ENCODE measurements around the gene PCBP3. TPM values are rescaled to one million over a fixed set of nuclear protein-coding genes. Genes with fewer than 3 reads are reported as not detected.

The PCBP3 gene
- total and polyA plus RNA-seq, 8 donors: 0.83 to 4.3 (median 1.7) TPM

- Histone ChIP-seq H3K27ac (no peak overlapping the region), H3K36me3 (no peaks in the 10 kb centered on the region), H3K4me1 (no peaks in the 10 kb centered on the region), H3K4me3 (no peak overlapping the region), H3K9me3 (no peaks in the 10 kb centered on the region), H3K27me3 (no peaks in the 10 kb centered on the region)
- WGBS, 2 donors: 65 to 78% methylated on average over 22 of the region's 22 CpGs
- no peak for TF ChIP-seq CTCF (IDR thresholded peaks at IDR 0.05)
- no peak for ATAC-seq
- FAIRE-seq: no peak
- no peak for DNase-seq
- intact Hi-C loops (cut with DNase I): no loop called here
Observed at GRCh38 chr21:45868488-45868887, 225.0 kb downstream of the PCBP3 start.

DNA sequence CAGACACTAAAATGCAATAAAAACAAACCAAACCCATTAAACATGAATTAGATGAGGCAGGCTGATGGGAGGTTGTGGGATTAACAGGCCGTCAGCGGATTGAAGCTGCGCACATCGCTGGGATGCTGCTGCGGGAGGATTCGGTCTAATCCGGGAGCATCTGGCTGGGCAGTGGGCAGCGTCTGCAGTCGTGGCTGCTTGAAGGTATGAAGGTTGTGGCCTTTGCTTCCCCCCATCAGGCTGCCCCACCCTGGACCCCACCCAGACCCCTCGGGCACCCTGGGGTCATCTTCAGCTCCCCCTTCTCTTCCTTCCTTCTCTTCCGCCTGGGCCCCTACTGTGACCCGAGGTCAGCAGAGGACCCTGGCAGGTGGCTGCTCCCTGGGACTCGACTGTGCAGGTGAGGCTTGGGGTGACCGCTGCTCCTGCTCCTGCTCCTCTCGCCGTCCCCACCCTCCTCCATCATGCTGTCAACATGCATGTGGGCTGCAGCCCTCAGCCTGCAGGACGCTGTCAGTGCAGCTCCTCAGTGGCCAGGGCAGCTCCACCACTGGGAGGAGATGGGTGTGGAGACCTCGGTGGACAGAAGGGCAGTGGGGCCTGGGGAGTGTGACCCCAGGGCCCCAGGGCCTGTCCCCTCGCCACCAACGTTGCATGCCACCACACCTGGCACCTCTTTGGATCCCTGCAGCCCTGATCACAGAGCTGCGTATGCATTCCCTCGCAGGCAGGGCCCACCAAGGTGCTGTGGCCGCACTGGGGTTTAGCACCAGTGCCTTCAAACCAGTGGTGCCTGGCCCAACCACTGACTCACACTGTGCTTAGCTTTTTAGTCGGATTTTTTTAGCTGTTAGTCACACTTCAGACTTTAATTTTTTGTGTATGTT, 225.8 kb downstream of the PCBP3 start:
- no peaks in the 10 kb centered on the region for H3K9me3 ChIP-seq
- H3K36me3 ChIP-seq: no peaks in the 10 kb centered on the region
- H3K27ac ChIP-seq: no peak overlapping the region
- intact Hi-C loops (cut with DNase I): no loop called here
- ATAC-seq: no peak
- no peak overlapping the region for H3K4me3 ChIP-seq
- WGBS, 2 donors: 68 to 78% methylated on average over 24 of the region's 24 CpGs
- no peak for DNase-seq
- no peak for TF ChIP-seq CTCF (IDR thresholded peaks at IDR 0.05)
- no peaks in the 10 kb centered on the region for H3K27me3 ChIP-seq
- FAIRE-seq: no peak
- no peaks in the 10 kb centered on the region for H3K4me1 ChIP-seq

DNA sequence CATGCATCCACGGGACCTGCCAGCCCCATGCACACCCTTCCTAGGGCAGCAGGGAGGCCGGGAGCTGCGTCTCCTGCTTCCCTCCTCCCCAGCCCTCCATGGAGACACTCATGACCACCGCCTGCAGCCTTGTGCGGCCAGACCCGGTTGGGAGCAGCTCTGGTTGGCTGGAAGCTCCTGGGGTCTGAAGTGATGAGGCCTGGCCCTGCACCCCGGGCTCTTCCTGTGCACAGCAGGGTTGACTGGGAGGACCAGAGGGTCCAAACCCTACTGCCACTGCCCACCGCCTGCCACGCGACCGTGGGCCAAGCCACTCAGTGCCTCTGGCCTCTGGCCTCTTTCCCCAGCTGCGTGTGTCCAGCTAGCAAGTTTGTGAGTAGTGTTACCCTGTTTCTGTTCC, 226.9 kb downstream of the PCBP3 start:
- H3K4me1 ChIP-seq: no peaks in the 10 kb centered on the region
- no peak for TF ChIP-seq CTCF (IDR thresholded peaks at IDR 0.05)
- FAIRE-seq (no peak), DNase-seq (no peak), ATAC-seq (no peak)
- H3K4me3 ChIP-seq: no peak overlapping the region
- 59 to 77% methylated on average over 10 to 12 of the region's 12 CpGs for WGBS, 2 donors
- no peaks in the 10 kb centered on the region for H3K9me3 ChIP-seq
- H3K36me3 ChIP-seq: no peaks in the 10 kb centered on the region
- intact Hi-C loops (cut with DNase I): no loop called here
- no peak overlapping the region for H3K27ac ChIP-seq
- H3K27me3 ChIP-seq: no peaks in the 10 kb centered on the region

DNA sequence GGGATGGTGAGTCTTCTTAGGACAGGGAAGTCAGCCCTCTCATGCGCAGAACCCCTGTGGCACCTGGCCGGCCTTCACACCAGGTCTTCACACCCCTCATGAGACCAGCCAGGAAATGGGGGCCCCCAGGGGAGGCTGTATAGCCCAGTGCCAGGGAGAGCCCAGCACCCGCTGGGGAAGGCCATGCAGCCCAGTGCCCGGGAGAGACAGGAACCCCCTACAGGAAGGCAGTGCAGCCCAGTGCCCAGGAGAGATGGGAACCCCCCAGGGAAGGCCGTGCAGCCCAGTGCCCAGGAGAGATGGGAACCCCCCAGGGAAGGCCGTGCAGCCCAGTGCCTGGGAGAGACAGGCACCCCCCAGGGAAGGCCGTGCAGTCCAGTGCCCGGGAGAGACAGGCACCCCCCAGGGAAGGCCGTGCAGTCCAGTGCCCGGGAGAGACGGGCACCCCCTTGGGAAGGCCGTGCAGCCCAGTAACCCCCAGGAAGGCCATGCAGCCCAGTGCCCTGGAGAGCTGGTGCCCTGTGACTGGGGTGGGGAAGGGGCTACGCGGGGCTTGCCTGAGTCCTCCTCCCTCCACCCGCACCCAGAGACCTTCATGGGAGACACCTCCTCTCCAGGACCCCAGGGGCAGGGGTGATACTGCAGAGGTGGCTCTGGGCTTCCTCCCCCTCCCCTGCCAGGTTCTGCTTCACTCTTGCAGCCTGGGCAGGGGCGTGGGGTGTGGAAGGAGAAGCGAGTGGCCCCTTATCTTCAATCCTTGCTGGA, 227.5 kb downstream of the PCBP3 start:
- H3K27ac ChIP-seq: no peak overlapping the region
- no peak for ATAC-seq
- H3K4me3 ChIP-seq: no peak overlapping the region
- H3K4me1 ChIP-seq: no peaks in the 10 kb centered on the region
- TF ChIP-seq CTCF (IDR thresholded peaks at IDR 0.05): no peak
- H3K9me3 ChIP-seq: no peaks in the 10 kb centered on the region
- 56 to 71% methylated on average over 17 of the region's 17 CpGs for WGBS, 2 donors
- no peaks in the 10 kb centered on the region for H3K36me3 ChIP-seq
- no peaks in the 10 kb centered on the region for H3K27me3 ChIP-seq
- intact Hi-C loops (cut with DNase I): no loop called here
- DNase-seq: no peak
- no peak for FAIRE-seq

Data from pancreas (tissue), 10 donors.